Liver (tissue), 9 donors: ENCODE data around the gene HPCAL4. TPM values are rescaled to one million over a fixed set of nuclear protein-coding genes. Genes with fewer than 3 reads are reported as not detected.

ENCODE experiments used
- DNase-seq: peaks from one replicate; pipeline ENCODE4 v3.0.0-alpha.2; 2017; ENCODE audit warnings: low spot score
- H3K27ac ChIP-seq, 2 donors: one replicate each; pipeline ENCODE4 v1.7.0; 2013; ENCODE audit warnings: inconsistent platforms in 2 of 2, low read length in 2 of 2, control low read depth in 1 of 2, low read depth in 1 of 2, mild to moderate bottlenecking in 1 of 2
- H3K27me3 ChIP-seq, 4 donors: one replicate each; pipeline versions ENCODE4 v1.6.1 to v1.7.0; 2013; ENCODE audit warnings: low read length in 3 of 4, inconsistent platforms in 1 of 4, mild to moderate bottlenecking in 1 of 4, moderate library complexity in 1 of 4; ENCODE audit not compliant: control insufficient read depth in 4 of 4, insufficient read depth in 4 of 4
- H3K36me3 ChIP-seq, 4 donors: one replicate each; pipeline versions ENCODE4 v1.6.1 to v1.7.0; 2013; ENCODE audit warnings: low read length in 3 of 4, mild to moderate bottlenecking in 3 of 4, low read depth in 1 of 4, moderate library complexity in 1 of 4; ENCODE audit not compliant: control insufficient read depth in 4 of 4, insufficient read depth in 3 of 4
- H3K4me1 ChIP-seq, 4 donors: one replicate each; pipeline versions ENCODE4 v1.6.1 to v1.7.0; 2013; ENCODE audit warnings: low read length in 3 of 4, mild to moderate bottlenecking in 3 of 4, moderate library complexity in 1 of 4; ENCODE audit not compliant: control insufficient read depth in 4 of 4, insufficient read depth in 4 of 4
- H3K4me3 ChIP-seq, 3 donors: one replicate each; pipeline versions ENCODE4 v1.6.1 to v1.7.0; 2013; ENCODE audit warnings: low read length in 3 of 3, control low read depth in 1 of 3, low read depth in 1 of 3, mild to moderate bottlenecking in 1 of 3
- H3K9ac ChIP-seq, 2 donors: one replicate each; pipeline ENCODE4 v1.7.0; 2013; ENCODE audit warnings: low read length in 2 of 2, mild to moderate bottlenecking in 2 of 2, moderate library complexity in 2 of 2, control low read depth in 1 of 2, low read depth in 1 of 2
- H3K9me3 ChIP-seq, 4 donors: one replicate each; pipeline versions ENCODE4 v1.6.1 to v1.7.0; 2013; ENCODE audit warnings: low read length in 3 of 4; ENCODE audit not compliant: control insufficient read depth in 4 of 4
- FOXA1 ChIP-seq: IDR thresholded peaks from 2 replicates; pipeline ENCODE4 v1.6.1; 2016; ENCODE audit warnings: antibody characterized with exemption
- FOXA2 ChIP-seq: IDR thresholded peaks from 2 replicates; pipeline ENCODE4 v1.6.1; 2016; ENCODE audit warnings: antibody characterized with exemption
- GABPA ChIP-seq, 2 donors: IDR thresholded peaks in 1 of 2; conservative IDR thresholded peaks in 1 of 2; 2 replicates each; pipeline ENCODE4 v1.6.1; 2016; ENCODE audit warnings: antibody characterized with exemption in 2 of 2, mild to moderate bottlenecking in 1 of 2, moderate library complexity in 1 of 2
- HNF4A ChIP-seq, 2 donors: conservative IDR thresholded peaks; 2 replicates each; pipeline ENCODE4 v1.6.1; 2016; ENCODE audit warnings: antibody characterized with exemption in 2 of 2, mild to moderate bottlenecking in 2 of 2
- HNF4G ChIP-seq: IDR thresholded peaks from 2 replicates; pipeline ENCODE4 v1.6.1; 2016; ENCODE audit warnings: antibody characterized with exemption
- JUND ChIP-seq, 2 donors: IDR thresholded peaks; 2 replicates each; pipeline ENCODE4 v1.6.1; 2016; ENCODE audit warnings: antibody characterized with exemption in 2 of 2
- NR2F2 ChIP-seq: IDR thresholded peaks from 2 replicates; pipeline ENCODE4 v1.6.1; 2016; ENCODE audit warnings: antibody characterized with exemption
- RAD21 ChIP-seq, 2 donors: IDR thresholded peaks; 2 replicates each; pipeline ENCODE4 v1.6.1; 2016; ENCODE audit warnings: antibody characterized with exemption in 2 of 2, mild to moderate bottlenecking in 2 of 2
- RXRA ChIP-seq, 2 donors: IDR thresholded peaks; 2 replicates each; pipeline ENCODE4 v1.6.1; 2017 to 2018; ENCODE audit warnings: antibody characterized with exemption in 2 of 2, mild to moderate bottlenecking in 1 of 2
- SP1 ChIP-seq: IDR thresholded peaks from 2 replicates; pipeline ENCODE4 v1.6.1; 2018; ENCODE audit warnings: antibody characterized with exemption, mild to moderate bottlenecking
- TAF1 ChIP-seq: conservative IDR thresholded peaks from 2 replicates; pipeline ENCODE4 v1.6.1; 2016; ENCODE audit warnings: antibody characterized with exemption, mild to moderate bottlenecking
- YY1 ChIP-seq: IDR thresholded peaks from 2 replicates; pipeline ENCODE4 v1.6.1; 2016; ENCODE audit warnings: antibody characterized with exemption, mild to moderate bottlenecking
- WGBS: extraction: QIAGEN DNeasy Blood & Tissue Kit; methylation state at CpG from one replicate; pipeline ENCODE4 v1.1.7; 2013; 5-methylcytosine and 5-hydroxymethylcytosine counted together
- polyA plus RNA-seq, 2 donors: library from polyadenylated mRNA; stranded (reverse) in 1 of 2; unstranded in 1 of 2; fragments of 200-250 nt in 1 of 2; fragments of >200 nt in 1 of 2; fragmentation: Nextera tagmentation in 1 of 2; extraction: Ambion mirVana in 1 of 2; gene quantifications; one replicate each; pipeline versions ENCODE4 v1.2.1 to v1.2.3, GENCODE V29; 2013 to 2015
- total RNA-seq, 2 donors: library from RNA; depleted of rRNA; stranded (reverse); fragments of >200 nt; gene quantifications; one replicate each; pipeline ENCODE4 v1.2.3, GENCODE V29; 2014
- TF ChIP-seq, protein P1 (sequence below): IDR thresholded peaks from 2 replicates; pipeline ENCODE4 v1.6.1; 2016; ENCODE audit warnings: antibody characterized with exemption
- TF ChIP-seq, protein P2 (sequence below): IDR thresholded peaks from 2 replicates; pipeline ENCODE4 v1.6.1; 2016; ENCODE audit warnings: antibody characterized with exemption, mild to moderate bottlenecking
- TF ChIP-seq, protein P3 (sequence below): IDR thresholded peaks from 2 replicates; pipeline ENCODE4 v1.6.1; 2016; ENCODE audit warnings: antibody characterized with exemption
- TF ChIP-seq, protein P4 (sequence below): IDR thresholded peaks from 2 replicates; pipeline ENCODE4 v1.6.1; 2016; ENCODE audit warnings: antibody characterized with exemption
- TF ChIP-seq, protein P5 (sequence below): fragments of 150-350 bp; IDR thresholded peaks from 2 replicates; pipeline ENCODE4 v1.5.1; 2017; ENCODE audit warnings: improper control_type of control experiment, low read depth, low read length; ENCODE audit not compliant: missing input control
- donor health status: healthy.
- donor health status: healthy.
- donor health status: healthy.
- donor health status: healthy.
- donor health status: healthy.

Gene HPCAL4
- total and polyA plus RNA-seq, 4 donors, result not detected

DNA sequence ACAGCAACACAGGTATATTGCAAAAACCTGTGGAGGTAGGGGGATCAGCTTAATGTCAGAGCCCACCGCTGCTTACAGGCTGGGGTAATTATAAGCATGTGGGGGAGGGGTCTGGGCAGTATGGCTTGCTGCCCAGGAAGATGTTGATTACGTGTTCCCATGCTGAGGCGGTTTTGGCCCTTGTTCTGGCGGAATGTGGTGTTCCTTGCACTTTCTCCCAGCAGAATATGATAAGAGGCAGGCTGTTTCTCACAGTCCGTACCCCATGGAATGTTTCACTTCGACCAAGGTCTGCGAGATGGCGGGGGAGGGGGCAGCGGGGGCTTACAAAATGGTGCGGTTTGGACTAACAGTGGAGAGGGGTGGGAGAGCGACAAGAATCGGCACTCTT is 9.8 kb upstream of the HPCAL4 start:
- no peak for DNase-seq
- Histone ChIP-seq H3K4me3 (no peak overlapping the region), H3K9me3 (no peaks in the 10 kb centered on the region), H3K36me3 (no peaks in the 10 kb centered on the region), H3K27ac (no peak overlapping the region), H3K9ac (no peak overlapping the region), H3K4me1 (peaks cover 0 to 5% (median 0%) of the 10 kb centered on the region in 4 donors), H3K27me3 (no peaks in the 10 kb centered on the region)
- WGBS, result 22% methylated on average over 12 of the region's 12 CpGs
- TF ChIP-seq, protein P1, sequence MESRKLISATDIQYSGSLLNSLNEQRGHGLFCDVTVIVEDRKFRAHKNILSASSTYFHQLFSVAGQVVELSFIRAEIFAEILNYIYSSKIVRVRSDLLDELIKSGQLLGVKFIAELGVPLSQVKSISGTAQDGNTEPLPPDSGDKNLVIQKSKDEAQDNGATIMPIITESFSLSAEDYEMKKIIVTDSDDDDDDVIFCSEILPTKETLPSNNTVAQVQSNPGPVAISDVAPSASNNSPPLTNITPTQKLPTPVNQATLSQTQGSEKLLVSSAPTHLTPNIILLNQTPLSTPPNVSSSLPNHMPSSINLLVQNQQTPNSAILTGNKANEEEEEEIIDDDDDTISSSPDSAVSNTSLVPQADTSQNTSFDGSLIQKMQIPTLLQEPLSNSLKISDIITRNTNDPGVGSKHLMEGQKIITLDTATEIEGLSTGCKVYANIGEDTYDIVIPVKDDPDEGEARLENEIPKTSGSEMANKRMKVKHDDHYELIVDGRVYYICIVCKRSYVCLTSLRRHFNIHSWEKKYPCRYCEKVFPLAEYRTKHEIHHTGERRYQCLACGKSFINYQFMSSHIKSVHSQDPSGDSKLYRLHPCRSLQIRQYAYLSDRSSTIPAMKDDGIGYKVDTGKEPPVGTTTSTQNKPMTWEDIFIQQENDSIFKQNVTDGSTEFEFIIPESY, result no peak
- TF ChIP-seq FOXA2, result no peak
- TF ChIP-seq, protein P2, sequence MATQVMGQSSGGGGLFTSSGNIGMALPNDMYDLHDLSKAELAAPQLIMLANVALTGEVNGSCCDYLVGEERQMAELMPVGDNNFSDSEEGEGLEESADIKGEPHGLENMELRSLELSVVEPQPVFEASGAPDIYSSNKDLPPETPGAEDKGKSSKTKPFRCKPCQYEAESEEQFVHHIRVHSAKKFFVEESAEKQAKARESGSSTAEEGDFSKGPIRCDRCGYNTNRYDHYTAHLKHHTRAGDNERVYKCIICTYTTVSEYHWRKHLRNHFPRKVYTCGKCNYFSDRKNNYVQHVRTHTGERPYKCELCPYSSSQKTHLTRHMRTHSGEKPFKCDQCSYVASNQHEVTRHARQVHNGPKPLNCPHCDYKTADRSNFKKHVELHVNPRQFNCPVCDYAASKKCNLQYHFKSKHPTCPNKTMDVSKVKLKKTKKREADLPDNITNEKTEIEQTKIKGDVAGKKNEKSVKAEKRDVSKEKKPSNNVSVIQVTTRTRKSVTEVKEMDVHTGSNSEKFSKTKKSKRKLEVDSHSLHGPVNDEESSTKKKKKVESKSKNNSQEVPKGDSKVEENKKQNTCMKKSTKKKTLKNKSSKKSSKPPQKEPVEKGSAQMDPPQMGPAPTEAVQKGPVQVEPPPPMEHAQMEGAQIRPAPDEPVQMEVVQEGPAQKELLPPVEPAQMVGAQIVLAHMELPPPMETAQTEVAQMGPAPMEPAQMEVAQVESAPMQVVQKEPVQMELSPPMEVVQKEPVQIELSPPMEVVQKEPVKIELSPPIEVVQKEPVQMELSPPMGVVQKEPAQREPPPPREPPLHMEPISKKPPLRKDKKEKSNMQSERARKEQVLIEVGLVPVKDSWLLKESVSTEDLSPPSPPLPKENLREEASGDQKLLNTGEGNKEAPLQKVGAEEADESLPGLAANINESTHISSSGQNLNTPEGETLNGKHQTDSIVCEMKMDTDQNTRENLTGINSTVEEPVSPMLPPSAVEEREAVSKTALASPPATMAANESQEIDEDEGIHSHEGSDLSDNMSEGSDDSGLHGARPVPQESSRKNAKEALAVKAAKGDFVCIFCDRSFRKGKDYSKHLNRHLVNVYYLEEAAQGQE, result no peak
- TF ChIP-seq FOXA1, result no peak
- TF ChIP-seq TAF1, result no peak
- TF ChIP-seq JUND (IDR thresholded peaks at IDR 0.05), result no peak
- TF ChIP-seq SP1, result no peak
- TF ChIP-seq HNF4G, result no peak
- TF ChIP-seq, protein P3, sequence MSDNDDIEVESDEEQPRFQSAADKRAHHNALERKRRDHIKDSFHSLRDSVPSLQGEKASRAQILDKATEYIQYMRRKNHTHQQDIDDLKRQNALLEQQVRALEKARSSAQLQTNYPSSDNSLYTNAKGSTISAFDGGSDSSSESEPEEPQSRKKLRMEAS, result no peak
- no peak for TF ChIP-seq GABPA (IDR thresholded peaks at IDR 0.05 in 1 of 2, conservative IDR thresholded peaks at IDR 0.05 in 1 of 2)
- no peak for TF ChIP-seq RAD21 (IDR thresholded peaks at IDR 0.05)
- no peak for TF ChIP-seq YY1
- TF ChIP-seq, protein P4, sequence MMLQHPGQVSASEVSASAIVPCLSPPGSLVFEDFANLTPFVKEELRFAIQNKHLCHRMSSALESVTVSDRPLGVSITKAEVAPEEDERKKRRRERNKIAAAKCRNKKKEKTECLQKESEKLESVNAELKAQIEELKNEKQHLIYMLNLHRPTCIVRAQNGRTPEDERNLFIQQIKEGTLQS, result no peak
- TF ChIP-seq, protein P5, sequence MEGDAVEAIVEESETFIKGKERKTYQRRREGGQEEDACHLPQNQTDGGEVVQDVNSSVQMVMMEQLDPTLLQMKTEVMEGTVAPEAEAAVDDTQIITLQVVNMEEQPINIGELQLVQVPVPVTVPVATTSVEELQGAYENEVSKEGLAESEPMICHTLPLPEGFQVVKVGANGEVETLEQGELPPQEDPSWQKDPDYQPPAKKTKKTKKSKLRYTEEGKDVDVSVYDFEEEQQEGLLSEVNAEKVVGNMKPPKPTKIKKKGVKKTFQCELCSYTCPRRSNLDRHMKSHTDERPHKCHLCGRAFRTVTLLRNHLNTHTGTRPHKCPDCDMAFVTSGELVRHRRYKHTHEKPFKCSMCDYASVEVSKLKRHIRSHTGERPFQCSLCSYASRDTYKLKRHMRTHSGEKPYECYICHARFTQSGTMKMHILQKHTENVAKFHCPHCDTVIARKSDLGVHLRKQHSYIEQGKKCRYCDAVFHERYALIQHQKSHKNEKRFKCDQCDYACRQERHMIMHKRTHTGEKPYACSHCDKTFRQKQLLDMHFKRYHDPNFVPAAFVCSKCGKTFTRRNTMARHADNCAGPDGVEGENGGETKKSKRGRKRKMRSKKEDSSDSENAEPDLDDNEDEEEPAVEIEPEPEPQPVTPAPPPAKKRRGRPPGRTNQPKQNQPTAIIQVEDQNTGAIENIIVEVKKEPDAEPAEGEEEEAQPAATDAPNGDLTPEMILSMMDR, result no peak
- no peak for TF ChIP-seq NR2F2
- no peak for TF ChIP-seq HNF4A (conservative IDR thresholded peaks at IDR 0.05)

DNA sequence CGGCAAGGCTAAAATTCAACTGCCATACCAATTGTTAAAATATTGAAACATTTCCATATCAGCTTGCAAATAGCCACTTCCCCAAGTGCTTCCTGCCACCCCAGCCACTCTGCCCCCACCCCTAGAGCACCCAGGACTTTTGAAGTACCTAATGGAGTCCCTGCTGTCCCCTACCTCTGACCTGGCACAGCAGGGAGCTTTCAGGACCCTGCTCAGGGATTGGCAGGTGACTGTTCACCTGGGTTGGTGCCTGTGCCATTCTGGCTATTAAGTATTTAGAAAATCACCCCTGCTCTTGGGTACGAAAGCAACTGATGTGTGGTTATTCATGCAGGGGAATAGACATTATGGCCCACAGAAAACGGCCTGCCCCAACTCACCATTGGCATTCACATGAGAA is 9.1 kb upstream of the HPCAL4 start:
- Histone ChIP-seq H3K27ac (no peak overlapping the region), H3K9me3 (no peaks in the 10 kb centered on the region), H3K36me3 (no peaks in the 10 kb centered on the region), H3K27me3 (no peaks in the 10 kb centered on the region), H3K4me1 (peaks cover 0 to 5% (median 0%) of the 10 kb centered on the region in 4 donors), H3K4me3 (no peak overlapping the region), H3K9ac (no peak overlapping the region)
- no peak for DNase-seq
- 90% methylated on average over 3 of the region's 3 CpGs for WGBS
- TF ChIP-seq JUND (IDR thresholded peaks at IDR 0.05) (no peak), FOXA2 (no peak), RXRA (IDR thresholded peaks at IDR 0.05) (no peak), TAF1 (no peak), FOXA1 (no peak), RAD21 (IDR thresholded peaks at IDR 0.05) (no peak)
- TF ChIP-seq, protein P5, result no peak
- TF ChIP-seq, protein P1, result no peak
- TF ChIP-seq, protein P3, result no peak
